ENCODE measurements around the gene TNRC6B. TPM values are rescaled to one million over a fixed set of nuclear protein-coding genes. Genes with fewer than 3 reads are reported as not detected.
A peak's percentile ranks its signal among the peaks of the same experiment; 100 is the strongest.
"Not testable (repeated sequence)": the region's sequence is repeated elsewhere in the genome, so short reads cannot be mapped to it uniquely, and the experiment has no call there.

The TNRC6B gene
- polyA plus RNA-seq, 5 donors = 9.9 to 14.2 (median 13.1) TPM

- no peak for DNase-seq
These were observed 2.7 kb downstream of the TNRC6B start for GRCh38 chr22:40180403-40180802.

- DNase-seq = no peak
These were observed 3.6 kb downstream of the TNRC6B start for GRCh38 chr22:40181323-40181722.

- no peak for DNase-seq
These were observed 4.6 kb downstream of the TNRC6B start for GRCh38 chr22:40182231-40182835.

- DNase-seq = peak in 1 of 2 donors; percentile 25
These were observed 5.4 kb downstream of the TNRC6B start for GRCh38 chr22:40183029-40183581.

GRCh38 chr22:40183603-40184002 lies 5.9 kb downstream of the TNRC6B start:
- not testable (repeated sequence) for DNase-seq

GRCh38 chr22:40187389-40187788 lies 9.7 kb downstream of the TNRC6B start:
- DNase-seq = no peak

GRCh38 chr22:40189997-40190396 lies 12.3 kb downstream of the TNRC6B start:
- DNase-seq = no peak

GRCh38 chr22:40190501-40190900 lies 12.8 kb downstream of the TNRC6B start:
- no peak for DNase-seq

GRCh38 chr22:40193429-40194421 lies 16.0 kb downstream of the TNRC6B start:
- no peak for DNase-seq

- no peak for DNase-seq
These were observed 16.9 kb downstream of the TNRC6B start for GRCh38 chr22:40194656-40195055.

GRCh38 chr22:40196628-40197360 lies 19.1 kb downstream of the TNRC6B start:
- DNase-seq = no peak

GRCh38 chr22:40197421-40197820 lies 19.7 kb downstream of the TNRC6B start:
- not testable (repeated sequence) for DNase-seq

- no peak for DNase-seq
These were observed 21.0 kb downstream of the TNRC6B start for GRCh38 chr22:40198733-40199132.

- no peak for DNase-seq
These were observed 21.5 kb downstream of the TNRC6B start for GRCh38 chr22:40199223-40199622.

GRCh38 chr22:40199852-40200251 lies 22.1 kb downstream of the TNRC6B start:
- DNase-seq = no peak

GRCh38 chr22:40200795-40201530 lies 23.2 kb downstream of the TNRC6B start:
- DNase-seq = no peak

- no peak for DNase-seq
These were observed 24.7 kb downstream of the TNRC6B start for GRCh38 chr22:40202225-40202944.

- DNase-seq = no peak
These were observed 25.8 kb downstream of the TNRC6B start for GRCh38 chr22:40203572-40203971.

GRCh38 chr22:40204321-40205116 lies 26.8 kb downstream of the TNRC6B start:
- no peak for DNase-seq

GRCh38 chr22:40206561-40206960 lies 28.8 kb downstream of the TNRC6B start:
- DNase-seq = no peak
